Activated CD8-positive, alpha-beta memory T cell treated with anti-CD3 and anti-CD28 coated beads for 1 hour (primary cell): ENCODE results near the gene SLC35E2B.
"Not testable (repeated sequence)": the region's sequence is repeated elsewhere in the genome, so short reads cannot be mapped to it uniquely, and the experiment has no call there.

Experiments
- DNase-seq, 2 donors: peaks; one replicate each; pipeline ENCODE4 v3.0.0-alpha.2; 2020; ENCODE audit warnings: low read depth in 1 of 2; ENCODE audit errors: extremely low read depth in 1 of 2

Gene SLC35E2B

DNA sequence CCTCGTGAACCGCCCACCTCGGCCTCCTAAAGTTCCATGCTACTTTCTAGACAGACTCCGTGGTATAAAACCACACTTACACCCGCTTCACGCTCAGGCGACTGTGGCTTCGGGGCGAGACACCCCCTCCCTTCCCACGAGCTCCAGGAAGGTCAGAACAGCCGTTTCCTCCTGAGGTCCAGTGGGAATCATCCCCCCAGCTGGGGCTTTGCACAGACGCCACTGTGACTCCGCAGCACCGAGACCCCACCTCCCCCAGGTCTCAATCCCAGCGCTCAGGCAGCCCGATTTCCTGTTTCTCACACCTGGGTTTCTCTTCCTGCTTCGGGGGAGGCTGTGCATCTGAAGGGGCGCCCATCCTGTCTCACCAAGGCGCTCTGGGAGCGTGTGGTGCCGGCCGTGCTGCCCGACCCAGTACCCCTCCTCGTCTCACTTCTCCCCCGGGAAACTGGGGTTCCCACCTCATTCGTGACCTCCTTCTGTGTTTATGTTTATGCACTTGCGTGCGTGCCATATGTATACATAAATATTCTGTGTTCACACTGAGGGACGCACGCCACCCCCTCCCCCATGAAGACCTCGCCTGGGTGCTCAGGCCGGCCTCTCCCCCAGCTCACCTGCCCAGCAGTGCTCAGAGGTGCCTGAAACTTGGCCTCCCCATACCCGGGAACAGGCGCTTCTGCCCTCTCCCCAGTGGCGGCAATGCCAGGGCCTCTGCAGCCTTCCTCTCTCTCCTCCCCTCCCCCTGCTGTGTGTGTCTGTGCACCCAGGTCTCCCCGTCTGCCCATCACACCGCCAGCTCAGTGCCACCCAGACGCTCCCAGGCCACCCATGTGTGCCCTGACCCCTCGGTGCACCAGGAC is 14.6 kb downstream of the SLC35E2B start:
- DNase-seq, result peak in 1 of 2 donors; percentile 24

GRCh38 chr1:1676087-1676486 is 16.5 kb downstream of the SLC35E2B start:
- DNase-seq, result not testable (repeated sequence)

DNA sequence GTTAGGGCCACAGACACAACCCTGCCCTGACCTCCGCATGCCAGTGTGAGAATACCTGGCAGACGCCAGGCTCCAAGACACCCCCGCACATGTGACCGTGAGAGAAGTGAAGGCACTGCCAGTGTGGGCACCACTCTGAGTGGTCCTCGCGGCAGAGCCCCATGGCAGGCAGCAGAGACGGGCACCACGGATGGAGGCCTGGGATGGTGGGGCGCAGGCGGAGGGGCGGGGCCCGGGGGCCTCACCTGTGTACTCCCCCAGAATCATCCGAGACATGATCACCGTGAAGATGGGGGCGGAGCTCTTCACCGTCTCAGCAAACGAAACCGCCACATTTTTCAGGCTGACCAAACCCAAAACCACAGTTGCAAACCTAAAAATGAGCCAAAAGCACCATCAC is 17.4 kb downstream of the SLC35E2B start:
- DNase-seq, result not testable (repeated sequence)

DNA sequence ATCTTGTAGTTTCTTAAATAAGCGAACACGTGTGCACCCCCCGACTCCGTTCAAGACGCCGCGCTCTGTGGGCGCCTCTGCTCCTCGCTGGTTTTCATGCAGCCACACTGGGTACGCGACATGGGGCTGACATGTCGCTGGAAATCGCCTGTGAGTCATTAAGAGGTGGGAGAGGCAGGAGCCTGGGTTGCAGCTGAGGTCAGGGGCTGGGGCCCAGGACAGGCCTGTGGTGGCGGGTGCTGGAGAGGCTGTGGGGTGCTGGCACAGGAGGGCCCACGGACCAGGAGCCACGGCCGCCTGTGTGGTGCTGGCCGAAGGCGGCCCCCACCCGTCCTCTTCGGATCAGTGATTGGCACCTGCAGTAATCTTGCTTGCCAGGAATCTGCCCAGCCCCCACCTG is 17.8 kb downstream of the SLC35E2B start:
- DNase-seq, result not testable (repeated sequence)

DNA sequence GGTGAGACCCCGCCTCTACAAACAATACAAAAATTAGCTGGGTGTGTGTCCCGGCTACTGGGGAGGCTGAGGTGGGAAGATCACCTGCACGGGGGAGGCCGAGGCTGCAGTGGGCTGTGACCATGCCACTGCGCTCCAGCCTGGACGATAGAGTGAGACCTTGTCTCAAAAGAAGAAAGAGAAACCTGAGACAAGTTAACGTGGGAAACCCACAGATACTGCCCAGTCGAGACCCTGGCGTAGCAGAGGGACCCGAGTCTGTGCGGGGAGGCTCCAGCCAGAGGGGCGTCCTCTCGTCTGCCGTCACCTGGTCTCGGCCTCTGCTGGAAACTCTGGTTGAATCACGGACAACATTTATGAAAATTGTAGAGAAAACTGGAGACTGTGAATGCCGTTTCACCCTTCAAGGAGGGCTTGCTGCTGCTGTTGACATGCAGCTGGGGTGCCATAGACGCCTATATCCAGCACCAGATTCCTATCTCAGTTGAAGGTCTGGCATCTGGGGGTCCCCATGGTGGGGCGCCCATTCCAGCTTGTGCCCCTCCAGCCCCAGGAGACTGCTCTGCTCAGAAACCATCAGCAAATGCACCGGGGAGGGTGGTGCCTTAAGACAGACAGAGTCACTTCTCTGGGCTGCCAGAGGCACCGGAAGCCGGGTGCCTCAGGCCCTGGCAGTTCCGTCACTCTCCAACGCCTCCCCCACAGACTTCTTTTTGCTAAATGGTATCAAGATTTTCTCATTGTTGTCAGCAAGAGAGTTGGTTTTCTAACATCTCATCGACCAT is 20.2 kb downstream of the SLC35E2B start:
- DNase-seq, result no peak

DNA sequence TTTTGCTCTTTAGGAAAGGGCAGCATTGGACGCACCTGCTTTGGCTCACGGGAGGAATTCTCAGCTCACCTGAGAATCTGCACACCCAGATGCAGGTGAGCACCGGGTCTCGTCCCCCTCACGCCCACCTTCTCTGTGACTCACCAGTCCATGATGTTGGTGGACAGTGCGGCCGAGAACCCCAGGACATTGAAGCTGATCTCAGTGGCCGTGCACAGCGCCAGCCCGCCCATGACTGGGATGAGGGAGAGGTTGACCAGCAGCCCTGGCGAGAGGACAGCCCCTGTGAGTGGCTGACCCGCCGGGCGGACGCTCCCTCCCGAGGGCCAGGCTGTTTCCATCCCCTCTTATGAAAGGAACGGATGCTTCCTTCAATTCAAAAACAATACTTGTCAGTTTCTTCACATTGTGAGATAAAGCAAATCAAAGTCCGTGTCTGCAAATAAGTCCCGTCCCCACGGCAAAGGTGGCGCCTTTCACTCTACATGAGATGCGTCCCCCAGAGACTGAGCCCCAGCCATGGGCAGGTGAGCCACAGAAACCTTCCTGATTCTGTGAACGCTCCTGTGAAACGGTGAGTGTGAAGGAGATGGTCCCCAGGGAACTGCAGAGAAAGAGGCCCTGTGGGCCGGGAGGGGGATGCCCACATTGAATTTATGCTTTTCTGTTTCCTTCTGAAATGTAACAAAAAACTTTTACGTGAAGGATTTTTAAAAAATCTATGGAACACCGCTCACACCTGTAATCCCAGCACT is 21.1 kb downstream of the SLC35E2B start:
- no peak for DNase-seq

DNA sequence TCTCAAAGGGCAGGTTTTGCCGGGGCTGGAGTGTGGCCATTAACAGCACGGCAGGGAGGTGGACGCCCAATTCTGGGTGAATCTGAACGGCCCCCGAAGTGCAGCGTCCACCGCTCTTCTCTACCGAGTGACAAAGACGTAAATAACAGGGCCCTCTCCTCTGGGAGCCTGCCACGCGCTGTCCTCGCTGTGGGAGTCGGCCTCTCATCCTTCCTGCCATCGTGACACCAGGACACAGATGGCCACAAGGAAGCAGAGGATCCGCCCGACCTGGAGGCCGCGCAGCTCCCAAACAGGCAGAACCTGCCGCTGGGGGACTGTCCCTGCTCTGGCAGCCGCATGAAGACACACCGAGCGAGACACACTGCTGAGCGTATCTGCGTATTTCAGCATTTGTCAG is 21.7 kb downstream of the SLC35E2B start:
- no peak for DNase-seq

DNA sequence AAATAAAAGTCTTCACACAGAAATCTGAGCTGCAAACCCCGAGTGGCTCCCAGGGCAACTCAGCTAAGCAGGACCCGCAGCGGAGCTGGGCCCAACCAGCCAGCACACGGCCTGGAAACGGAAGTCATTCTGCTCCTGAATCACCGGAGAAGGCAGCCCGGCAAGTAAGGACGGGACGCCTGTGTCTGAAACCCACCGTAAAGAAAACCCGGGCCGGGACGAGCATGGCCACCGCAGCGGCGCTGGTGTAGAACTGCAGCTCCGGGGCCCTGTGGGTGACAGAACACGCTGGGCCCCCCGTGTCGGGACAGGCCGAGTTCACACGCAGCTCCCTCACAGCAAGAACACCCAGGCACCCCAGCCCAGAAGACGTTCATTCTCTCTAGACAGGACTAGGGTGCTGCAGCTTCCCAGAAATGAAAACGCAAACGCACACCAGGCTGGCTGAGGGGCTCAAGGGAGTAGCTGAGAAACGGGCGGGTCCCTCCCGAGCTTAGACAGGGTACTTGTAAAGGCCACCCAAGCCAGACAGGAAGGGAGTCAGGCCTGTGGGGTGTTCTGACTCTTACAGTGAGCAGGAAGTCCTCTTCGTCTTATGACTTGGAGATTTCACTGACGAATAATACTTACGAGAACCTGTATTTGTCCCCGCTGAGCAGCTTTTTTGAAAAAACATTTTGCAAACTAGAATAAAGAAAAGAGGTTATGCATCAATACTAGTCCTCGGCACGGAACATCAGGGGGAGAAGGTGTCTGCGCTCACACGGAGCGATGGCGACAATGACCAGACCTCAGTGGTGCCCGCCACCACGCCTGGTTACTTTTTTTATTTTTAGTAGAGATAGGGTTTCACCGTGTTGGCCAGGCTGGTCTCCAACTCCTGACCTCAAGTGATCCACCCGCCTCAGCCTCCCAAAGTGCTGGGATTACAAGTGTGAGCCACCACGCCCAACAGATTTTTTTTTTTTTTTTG is 22.8 kb downstream of the SLC35E2B start:
- no peak for DNase-seq

DNA sequence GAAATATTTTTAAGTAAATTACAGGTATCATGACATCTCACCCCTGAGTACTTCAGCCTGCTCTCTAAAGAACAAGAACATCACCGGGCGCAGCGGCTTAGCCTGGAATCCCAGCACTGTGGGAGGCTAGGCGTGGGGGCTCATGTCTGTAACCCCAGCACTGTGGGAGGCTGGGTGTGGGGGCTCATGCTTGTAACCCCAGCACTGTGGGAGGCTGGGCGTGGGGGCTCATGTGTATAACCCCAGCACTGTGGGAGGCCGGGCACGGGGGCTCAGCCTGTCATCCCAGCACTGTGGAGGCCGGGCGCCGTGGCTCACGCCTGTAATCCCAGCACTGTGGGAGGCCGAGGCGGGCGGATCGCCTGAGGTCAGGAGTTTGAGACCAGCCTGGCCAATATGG is 26.1 kb downstream of the SLC35E2B start:
- no peak for DNase-seq

GRCh38 chr1:1665815-1666251 is 26.8 kb downstream of the SLC35E2B start:
- no peak for DNase-seq

DNA sequence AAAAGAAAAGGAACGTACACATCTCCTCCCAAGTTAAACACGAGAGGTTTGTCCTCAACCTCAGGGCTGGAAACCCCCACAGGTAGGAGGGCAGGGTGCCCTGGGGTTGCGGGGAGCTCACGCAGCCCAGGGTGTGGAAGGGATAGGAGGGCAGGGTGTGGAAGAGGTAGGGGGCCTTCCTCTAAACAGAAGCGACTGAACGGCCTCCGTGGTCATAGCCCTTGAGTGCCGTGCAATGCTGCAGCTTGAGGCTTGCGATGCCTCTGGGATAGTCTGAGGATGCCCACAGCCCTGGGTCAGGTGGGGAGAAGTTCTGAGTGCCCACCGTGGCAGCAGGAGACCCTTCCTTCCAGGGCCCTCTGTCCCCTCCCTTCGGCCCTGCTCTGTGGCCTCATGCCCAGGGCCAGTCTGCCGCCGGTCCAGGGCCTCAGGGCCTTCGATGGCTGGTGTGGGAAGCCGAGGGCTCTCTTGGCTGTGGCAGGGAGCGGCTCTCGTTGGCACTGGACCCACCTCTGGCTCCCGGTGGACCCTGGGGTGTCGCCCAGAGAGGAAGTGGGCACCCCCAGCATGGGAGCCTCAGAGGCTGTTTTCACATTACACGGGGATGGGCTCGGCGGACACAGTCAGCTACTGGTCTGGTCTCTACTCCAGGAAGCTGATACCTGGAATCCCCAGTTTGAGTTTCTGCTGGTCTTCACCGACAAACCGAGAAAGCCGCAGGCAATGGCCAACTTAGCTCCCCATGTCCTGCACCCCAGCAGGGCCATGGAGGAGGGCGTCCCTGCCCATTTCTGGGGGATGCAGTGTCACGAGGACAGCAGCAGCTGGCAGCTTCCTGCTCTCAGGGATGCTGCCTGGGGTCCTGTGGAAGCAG is 27.4 kb downstream of the SLC35E2B start:
- DNase-seq, result no peak

DNA sequence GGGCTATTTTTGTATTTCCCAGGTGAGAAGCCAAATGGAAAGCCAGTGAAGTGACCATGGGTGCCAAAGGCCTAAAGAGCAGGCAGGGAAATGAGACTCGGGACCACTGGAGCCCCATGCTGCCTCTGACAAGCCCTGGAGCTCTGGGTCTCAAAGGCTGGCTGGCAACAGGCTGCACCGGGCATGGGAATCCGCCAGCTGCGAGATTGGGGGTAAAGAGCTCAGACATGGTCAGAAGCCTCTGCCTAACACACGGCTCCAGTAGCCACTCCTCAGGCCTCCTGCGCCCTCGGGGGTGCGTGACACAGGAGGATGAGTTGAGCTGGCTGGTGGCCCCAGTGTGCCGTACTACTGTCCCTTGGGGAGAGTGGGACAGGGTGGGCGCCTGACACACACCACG is 28.3 kb downstream of the SLC35E2B start:
- not testable (repeated sequence) for DNase-seq

- DNase-seq, result not testable (repeated sequence)
Measured at GRCh38 chr1:1662830-1663560, 29.6 kb downstream of the SLC35E2B start.

DNA sequence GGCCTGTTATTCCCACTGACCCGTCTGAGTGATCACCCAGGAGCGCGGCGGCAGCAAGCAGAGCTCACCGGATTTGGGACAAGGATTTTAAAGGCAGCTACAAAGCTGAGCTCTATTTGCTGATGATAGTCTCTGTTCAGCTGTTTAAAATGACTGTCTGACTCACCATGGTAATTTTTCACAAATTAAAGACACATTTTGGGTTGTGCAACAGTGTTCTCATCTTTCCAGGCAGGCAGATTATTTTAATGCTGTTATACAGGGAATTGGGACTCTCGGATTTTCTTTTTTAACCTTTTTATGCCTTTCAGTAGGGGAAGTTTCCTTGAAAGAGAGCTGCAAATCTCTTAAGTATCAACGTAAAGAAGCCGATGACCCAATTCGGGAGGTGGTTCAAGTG is 30.2 kb downstream of the SLC35E2B start:
- DNase-seq, result not testable (repeated sequence)

GRCh38 chr1:1658583-1659549 is 33.7 kb downstream of the SLC35E2B start, which contains the start of gene CDK11B:
Gene CDK11B, minus strand, starts transcription at chr1:1659004. Its CDS starts 1,519 bp downstream, at chr1:1657485.
- DNase-seq, result peak; percentile 91 to 96

DNA sequence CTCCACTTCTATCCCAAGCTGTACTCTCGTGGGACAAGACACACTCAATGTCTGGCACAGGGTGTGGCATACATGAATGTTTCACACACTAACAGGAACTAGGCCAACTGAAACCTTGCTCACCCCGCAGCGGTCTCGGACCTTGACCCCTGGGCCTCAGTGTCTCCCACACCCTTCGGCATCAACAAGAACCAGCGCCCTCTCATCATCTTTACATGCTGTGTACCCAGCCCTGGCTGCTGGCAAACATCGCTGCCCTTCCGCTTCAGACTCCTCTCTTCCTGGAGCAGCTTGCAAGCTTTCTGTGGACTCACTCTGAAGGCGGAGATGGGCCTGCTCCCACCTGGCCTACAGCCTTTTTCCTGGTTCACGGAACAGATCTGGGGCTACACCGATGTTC is 44.3 kb downstream of the SLC35E2B start:
- DNase-seq, result not testable (repeated sequence)
